H1 (cell line): ENCODE results near the gene MYO5B. TPM values are rescaled to one million over a fixed set of nuclear protein-coding genes. Genes with fewer than 3 reads are reported as not detected.

Experiments used
- CTCF ChIA-PET: fragments of 300-600 bp; sonication (Branson Sonifier 250); formaldehyde crosslinking; loops from one replicate; lab custom pipeline; 2021; ENCODE audit not compliant: partially characterized antibody; lab: Charles Lee
- POLR2A ChIA-PET: fragments of 300-600 bp; sonication (Branson Sonifier 250); formaldehyde crosslinking; loops from one replicate; lab custom pipeline; 2021; ENCODE audit warnings: inconsistent platforms; ENCODE audit not compliant: partially characterized antibody; lab: Charles Lee
- DNase-seq, 2 experiments: peaks; one replicate each; pipeline versions ENCODE4 v3.0.0 to v3.0.0-alpha.2; 2010 to 2022; ENCODE audit warnings: low spot score in 2 of 2, low read depth in 1 of 2, mixed read lengths in 1 of 2
- FAIRE-seq: peaks from 2 replicates; lab custom pipeline; 2011; peaks lifted over from hg19 to GRCh38; lab: Jason Lieb, UNC
- H2AFZ ChIP-seq: 2 replicates; pipeline ENCODE4 v1.8.1; 2012; ENCODE audit warnings: low read length, inconsistent platforms
- H2AK5ac ChIP-seq: 2 replicates; pipeline ENCODE4 v1.6.1; 2013; ENCODE audit warnings: low read depth, low read length
- H2BK120ac ChIP-seq: replicated peaks from 2 replicates; pipeline ENCODE3; 2013; ENCODE audit warnings: low read depth, low read length, inconsistent platforms
- H2BK12ac ChIP-seq: 2 replicates; pipeline ENCODE4 v1.6.1; 2013; ENCODE audit warnings: low read depth, low read length
- H2BK15ac ChIP-seq: 2 replicates; pipeline ENCODE4 v1.6.1; 2013; ENCODE audit warnings: low read length
- H2BK20ac ChIP-seq: 2 replicates; pipeline ENCODE4 v1.6.1; 2013; ENCODE audit warnings: low read length
- H2BK5ac ChIP-seq: 2 replicates; pipeline ENCODE4 v1.6.1; 2013; ENCODE audit warnings: low read depth, low read length
- H3K14ac ChIP-seq: 2 replicates; pipeline ENCODE4 v1.6.1; 2013; ENCODE audit warnings: inconsistent platforms; ENCODE audit not compliant: insufficient read length
- H3K18ac ChIP-seq: 2 replicates; pipeline ENCODE4 v1.6.1; 2013; ENCODE audit warnings: low read length; ENCODE audit errors: extremely low read depth
- H3K23ac ChIP-seq: 2 replicates; pipeline ENCODE4 v1.6.1; 2013; ENCODE audit warnings: inconsistent platforms; ENCODE audit not compliant: insufficient read length
- H3K23me2 ChIP-seq: 2 replicates; pipeline ENCODE4 v1.6.1; 2013; ENCODE audit warnings: low read depth, low read length
- H3K27ac ChIP-seq: 2 replicates; pipeline ENCODE4 v1.6.1; 2011; ENCODE audit warnings: low read depth, low read length, inconsistent platforms
- H3K27me3 ChIP-seq, 4 experiments: replicated peaks in 1 of 4; 1 replicate in 1 of 4; 2 replicates in 3 of 4; pipeline versions ENCODE4 v1.6.1 to v1.8.1; 2011 to 2013; ENCODE audit warnings: low read length in 3 of 4, mild to moderate bottlenecking in 3 of 4, inconsistent platforms in 2 of 4, mixed read lengths in 2 of 4, moderate library complexity in 1 of 4; ENCODE audit not compliant: control insufficient read depth in 3 of 4, insufficient read depth in 3 of 4; ENCODE audit errors: extremely low read depth in 1 of 4
- H3K36me3 ChIP-seq, 4 experiments: 2 replicates each; pipeline versions ENCODE4 v1.6.1 to v1.8.1; 2011 to 2013; ENCODE audit warnings: mild to moderate bottlenecking in 4 of 4, low read length in 3 of 4, moderate library complexity in 2 of 4, control low read depth in 1 of 4, inconsistent platforms in 1 of 4; ENCODE audit not compliant: insufficient read depth in 4 of 4, control insufficient read depth in 2 of 4
- H3K4ac ChIP-seq: replicated peaks from 2 replicates; pipeline ENCODE3; 2013; ENCODE audit warnings: low read length, low read depth, mixed read lengths, inconsistent platforms; ENCODE audit not compliant: insufficient read length
- H3K4me1 ChIP-seq, 4 experiments: replicated peaks in 1 of 4; 1 replicate in 1 of 4; 2 replicates in 3 of 4; pipeline versions ENCODE4 v1.6.1 to v1.8.1; 2011 to 2013; ENCODE audit warnings: low read length in 3 of 4, inconsistent platforms in 2 of 4, mixed read lengths in 1 of 4; ENCODE audit not compliant: insufficient read depth in 4 of 4, control insufficient read depth in 3 of 4
- H3K4me2 ChIP-seq, 2 experiments: 2 replicates each; pipeline versions ENCODE4 v1.6.1 to v1.8.1; 2011 to 2013; ENCODE audit warnings: low read depth in 2 of 2, low read length in 2 of 2, control low read depth in 1 of 2, inconsistent platforms in 1 of 2, mild to moderate bottlenecking in 1 of 2; ENCODE audit not compliant: insufficient read depth in 1 of 2
- H3K4me3 ChIP-seq, 4 experiments: fragments of 200-600, 300-600 bp in 1 of 4; sonication (generic), shearing (Covaris generic), sonication (Bioruptor Twin) in 1 of 4; 2 replicates each; pipeline versions ENCODE4 v1.5.1 to v1.8.1; 2011 to 2016; ENCODE audit warnings: low read length in 4 of 4, low read depth in 3 of 4, control low read depth in 2 of 4, inconsistent platforms in 2 of 4, mild to moderate bottlenecking in 2 of 4, mixed read lengths in 1 of 4, moderate library complexity in 1 of 4; ENCODE audit not compliant: insufficient read depth in 2 of 4; ENCODE audit errors: extremely low read depth in 1 of 4
- H3K56ac ChIP-seq: replicated peaks from 2 replicates; pipeline ENCODE3; 2013; ENCODE audit warnings: low read depth, mild to moderate bottlenecking, mixed read lengths, low read length, inconsistent platforms; ENCODE audit not compliant: insufficient read length
- H3K79me1 ChIP-seq: 2 replicates; pipeline ENCODE4 v1.6.1; 2013; ENCODE audit warnings: low read depth, low read length, control low read depth
- H3K79me2 ChIP-seq, 2 experiments: 2 replicates each; pipeline versions ENCODE4 v1.6.1 to v1.8.1; 2012 to 2013; ENCODE audit warnings: low read length in 2 of 2, mild to moderate bottlenecking in 2 of 2, inconsistent platforms in 1 of 2; ENCODE audit not compliant: insufficient read depth in 2 of 2, control insufficient read depth in 1 of 2
- H3K9ac ChIP-seq, 4 experiments: replicated peaks in 1 of 4; 1 replicate in 1 of 4; 2 replicates in 3 of 4; pipeline versions ENCODE4 v1.6.1 to v1.8.1; 2011 to 2013; ENCODE audit warnings: low read depth in 3 of 4, low read length in 3 of 4, control low read depth in 2 of 4, mild to moderate bottlenecking in 2 of 4, moderate library complexity in 2 of 4, inconsistent platforms in 1 of 4; ENCODE audit errors: extremely low read depth in 1 of 4
- H3K9me3 ChIP-seq, 2 experiments: 2 replicates each; pipeline versions ENCODE4 v1.6.1 to v1.8.1; 2012 to 2013; ENCODE audit warnings: mild to moderate bottlenecking in 2 of 2, moderate library complexity in 2 of 2, control low read depth in 1 of 2, inconsistent platforms in 1 of 2, low read depth in 1 of 2, low read length in 1 of 2, mixed read lengths in 1 of 2; ENCODE audit not compliant: insufficient read depth in 2 of 2
- H4K20me1 ChIP-seq, 2 experiments: replicated peaks in 1 of 2; 2 replicates each; pipeline versions ENCODE3 to v1.8.1; 2011 to 2013; ENCODE audit warnings: inconsistent platforms in 2 of 2, low read length in 2 of 2, mild to moderate bottlenecking in 1 of 2; ENCODE audit not compliant: insufficient read depth in 2 of 2, control insufficient read depth in 1 of 2
- H4K5ac ChIP-seq: 2 replicates; pipeline ENCODE4 v1.6.1; 2013; ENCODE audit warnings: low read length, low read depth, mixed read lengths, inconsistent platforms; ENCODE audit not compliant: insufficient read length
- H4K8ac ChIP-seq: 2 replicates; pipeline ENCODE4 v1.8.0; 2013; ENCODE audit warnings: mild to moderate bottlenecking, moderate library complexity, low read length, inconsistent platforms; ENCODE audit not compliant: insufficient read depth; ENCODE audit errors: extremely low read depth
- H4K91ac ChIP-seq: replicated peaks from 2 replicates; pipeline ENCODE3; 2013; ENCODE audit warnings: low read length, mixed read lengths, inconsistent platforms; ENCODE audit not compliant: insufficient read length
- ATF2 ChIP-seq: IDR thresholded peaks from 2 replicates; pipeline ENCODE4 v1.6.1; 2012; ENCODE audit warnings: low read length, inconsistent platforms
- CBX5 ChIP-seq: fragments of 300-800, 300-1000 bp; sonication (generic); IDR thresholded peaks from 2 replicates; pipeline ENCODE4 v1.7.1; 2016; ENCODE audit warnings: antibody characterized with exemption, low read length, low read depth
- EP300 ChIP-seq, 2 experiments: IDR thresholded peaks; 1 replicate in 1 of 2; 2 replicates in 1 of 2; pipeline ENCODE4 v1.6.1; 2011 to 2012; ENCODE audit warnings: low read depth in 2 of 2, low read length in 2 of 2, mild to moderate bottlenecking in 2 of 2, borderline replicate concordance in 1 of 2, inconsistent platforms in 1 of 2, moderate library complexity in 1 of 2
- EZH2 ChIP-seq: fragments of 200-600 bp; sonication (generic); IDR thresholded peaks from 2 replicates; pipeline ENCODE4 v1.7.1; 2012; ENCODE audit warnings: low read depth, mild to moderate bottlenecking, moderate library complexity, low read length, inconsistent platforms; ENCODE audit not compliant: severe bottlenecking
- RNF2 ChIP-seq: fragments of 200-900, 300-1000 bp; sonication (generic); IDR thresholded peaks from 2 replicates; pipeline ENCODE4 v1.7.1; 2016; ENCODE audit warnings: borderline replicate concordance, low read depth, mild to moderate bottlenecking, antibody characterized with exemption, low read length; ENCODE audit not compliant: poor library complexity, severe bottlenecking; ENCODE audit errors: missing control alignments
- SAP30 ChIP-seq: fragments of 300-600 bp; sonication (generic); IDR thresholded peaks from 2 replicates; pipeline ENCODE4 v1.7.1; 2012; ENCODE audit warnings: low read length, moderate library complexity, mild to moderate bottlenecking, inconsistent platforms; ENCODE audit not compliant: insufficient read depth, insufficient replicate concordance
- SP1 ChIP-seq: IDR thresholded peaks from 2 replicates; pipeline ENCODE4 v1.6.1; 2011; ENCODE audit warnings: low read depth, low read length
- TCF12 ChIP-seq: IDR thresholded peaks from 2 replicates; pipeline ENCODE4 v1.6.1; 2011; ENCODE audit warnings: low read depth, mild to moderate bottlenecking, low read length
- TEAD4 ChIP-seq: IDR thresholded peaks from 2 replicates; pipeline ENCODE4 v1.6.1; 2012; ENCODE audit warnings: low read depth, low read length, inconsistent platforms, mixed read lengths
- WGBS, 2 experiments: shearing (Covaris generic) in 1 of 2; methylation state at CpG; one replicate each; pipeline versions ENCODE4 v1.1.6 to v1.1.7; 2013 to 2015; ENCODE audit warnings: low lambda C conversion rate in 2 of 2, mixed read lengths in 2 of 2, inconsistent platforms in 1 of 2, low coverage in 1 of 2, missing lambda C conversion rate in 1 of 2; ENCODE audit not compliant: insufficient replicate concordance in 2 of 2, insufficient coverage in 1 of 2, insufficient read length in 1 of 2; ENCODE audit errors: extremely low coverage in 1 of 2, missing lambda C conversion rate in 1 of 2; 5-methylcytosine and 5-hydroxymethylcytosine counted together
- polyA plus RNA-seq, 7 experiments: library from polyadenylated mRNA; depleted of rRNA in 3 of 7; stranded (reverse) in 5 of 7; unstranded in 2 of 7; fragments of >200 nt in 5 of 7; fragments of 200-250 nt in 2 of 7; gene quantifications; 1 replicate in 5 of 7; 2 replicates in 1 of 7; 4 replicates in 1 of 7; pipeline versions ENCODE4 v1.2.1 to v1.2.3, GENCODE V29; 2011 to 2013; ENCODE audit warnings: missing spikeins in 2 of 7, mixed read lengths in 2 of 7
- total RNA-seq: library from RNA; stranded (reverse); fragmentation: NEBNext Ultra II Directional; extraction: Animal tissue kit (Norgen Biotek cat#: 25700); gene quantifications from 2 replicates; pipeline ENCODE4 v1.2.1, GENCODE V29; 2021

The MYO5B gene
- total and polyA plus RNA-seq, 2 of the 8 experiments (the other 6 are each of a cell fraction or from before 2014, with no cell fraction given): 6.4 to 7.7 TPM

- no peak overlapping the region for H3K18ac ChIP-seq
- peaks cover 0 to 25% (median 9%) of the 10 kb centered on the region in 4 experiments; a peak in 5 of 7 replicates for H3K4me1 ChIP-seq
- H2BK120ac ChIP-seq: no peak overlapping the region
- H3K27me3 ChIP-seq: no peaks in the 10 kb centered on the region
- no peak overlapping the region for H3K4me2 ChIP-seq
- peaks cover 0 to 2% of the 10 kb centered on the region in 2 experiments for H4K20me1 ChIP-seq
- H4K91ac ChIP-seq: no peak overlapping the region
- ChIA-PET POLR2A (interaction anchor here (1.0 to 1.6 kb wide), 3 partner anchors 15 to 356 kb away, joined by 3 to 4 read pairs (median 3); partner anchors contain the start of gene ACAA2), CTCF (interaction anchor here (0.7 to 14.2 kb wide), 7 partner anchors 13 to 336 kb away, joined by 3 to 157 read pairs (median 3); no protein-coding TSS in a partner anchor)
- H2BK12ac ChIP-seq: no peak overlapping the region
- H3K23ac ChIP-seq: no peak overlapping the region
- H4K5ac ChIP-seq: no peak overlapping the region
- no peak for DNase-seq
- no peaks in the 10 kb centered on the region for H3K79me2 ChIP-seq
- no peak overlapping the region for H3K27ac ChIP-seq
- H2AFZ ChIP-seq: no peak overlapping the region
- no peak overlapping the region; a peak in 1 of 7 replicates for H3K9ac ChIP-seq
- no peak overlapping the region for H3K56ac ChIP-seq
- H3K23me2 ChIP-seq: no peaks in the 10 kb centered on the region; the same call in 1 of the 2 replicates
- no peak for FAIRE-seq
- H3K4me3 ChIP-seq: no peak overlapping the region
- H3K14ac ChIP-seq: no peak overlapping the region
- H3K4ac ChIP-seq: no peak overlapping the region
- no peak overlapping the region for H2BK5ac ChIP-seq
- no peak overlapping the region for H2BK20ac ChIP-seq
- H3K36me3 ChIP-seq: no peaks in the 10 kb centered on the region
- WGBS, 2 experiments: 85% methylated on average over 5 of the region's 10 CpGs; no CpG with 5 or more reads in 1 of the 2 experiments
- H3K79me1 ChIP-seq: no peaks in the 10 kb centered on the region
- H4K8ac ChIP-seq: no peak overlapping the region; the same call in 1 of the 2 replicates
- H3K9me3 ChIP-seq: no peaks in the 10 kb centered on the region
- H2BK15ac ChIP-seq: no peak overlapping the region
- H2AK5ac ChIP-seq: no peak overlapping the region
- TF ChIP-seq TCF12 (no peak), EZH2 (no peak), TEAD4 (no peak), ATF2 (no peak), SP1 (no peak), SAP30 (no peak), RNF2 (no peak), CBX5 (no peak), EP300 (IDR thresholded peaks at IDR 0.05; ENCODE audit: borderline replicate concordance in 1 of 2, low read depth in 2 of 2, low read length in 2 of 2) (no peak)
Measured at GRCh38 chr18:49846718-49847470, 348.1 kb downstream of the MYO5B start.
